Testis (tissue), 3 donors: Measurements from ENCODE around the gene IFIH1. TPM values are rescaled to one million over a fixed set of nuclear protein-coding genes. Genes with fewer than 3 reads are reported as not detected.

Experiments
- DNase-seq: peaks from one replicate; pipeline ENCODE4 v3.0.0-alpha.2; 2019
- H3K27ac ChIP-seq, 2 donors: fragments of 200-600 bp; sonication (generic); one replicate each; pipeline ENCODE4 v1.5.1; 2019
- H3K27me3 ChIP-seq: fragments of 200-600 bp; sonication (generic); one replicate; pipeline ENCODE4 v1.5.1; 2019
- H3K36me3 ChIP-seq: fragments of 200-600 bp; sonication (generic); one replicate; pipeline ENCODE4 v1.5.1; 2017; ENCODE audit warnings: low read depth; ENCODE audit errors: missing control alignments
- H3K4me1 ChIP-seq: fragments of 200-600 bp; sonication (generic); one replicate; pipeline ENCODE4 v1.5.1; 2019
- H3K4me3 ChIP-seq, 2 donors: fragments of 200-600 bp; sonication (generic); one replicate each; pipeline ENCODE4 v1.5.1; 2017 to 2019
- H3K9me3 ChIP-seq: fragments of 200-600 bp; sonication (generic); one replicate; pipeline ENCODE4 v1.5.1; 2017
- POLR2A ChIP-seq: fragments of 450-650 bp; IDR thresholded peaks from one replicate; pipeline ENCODE4 v1.6.1; 2017; ENCODE audit warnings: antibody characterized with exemption, mild to moderate bottlenecking, moderate library complexity
- WGBS, 2 donors: methylation state at CpG; one replicate each; pipeline ENCODE4 v1.1.5; 2018; 5-methylcytosine and 5-hydroxymethylcytosine counted together
- intact Hi-C: fragments of 100-400 bp; cut with DNase I; formaldehyde crosslinking; loops from one replicate; pipeline ENCODE4 v1.15.1; 2023; ENCODE audit warnings: low total_unique reads
- polyA plus RNA-seq: library from polyadenylated mRNA; stranded (reverse); fragments of 350-450 nt; fragmentation: Illumina TruSeq; extraction: RNeasy Lipid Tissue Mini Kit (QIAGEN cat#74804); gene quantifications from one replicate; pipeline ENCODE4 v1.2.3, GENCODE V29; 2014; ENCODE audit warnings: low read depth, low replicate concordance; ENCODE audit not compliant: insufficient read depth
- total RNA-seq, 2 donors: library from RNA; depleted of rRNA; stranded (reverse); fragments of >200 nt; gene quantifications; one replicate each; pipeline ENCODE4 v1.2.3, GENCODE V29; 2016
- TF ChIP-seq, protein P1 (sequence below), 3 experiments: fragments of 450-650 bp in 2 of 3; fragments of 200-600 bp in 1 of 3; sonication (generic) in 1 of 3; IDR thresholded peaks; one replicate each; pipeline ENCODE4 v1.5.1; 2016 to 2019; ENCODE audit warnings: antibody characterized with exemption in 3 of 3, mild to moderate bottlenecking in 2 of 3, moderate library complexity in 1 of 3

IFIH1 gene
- total and polyA plus RNA-seq, 3 donors from 2014 or later = 6.0 to 12.8 (median 8.2) TPM

DNA sequence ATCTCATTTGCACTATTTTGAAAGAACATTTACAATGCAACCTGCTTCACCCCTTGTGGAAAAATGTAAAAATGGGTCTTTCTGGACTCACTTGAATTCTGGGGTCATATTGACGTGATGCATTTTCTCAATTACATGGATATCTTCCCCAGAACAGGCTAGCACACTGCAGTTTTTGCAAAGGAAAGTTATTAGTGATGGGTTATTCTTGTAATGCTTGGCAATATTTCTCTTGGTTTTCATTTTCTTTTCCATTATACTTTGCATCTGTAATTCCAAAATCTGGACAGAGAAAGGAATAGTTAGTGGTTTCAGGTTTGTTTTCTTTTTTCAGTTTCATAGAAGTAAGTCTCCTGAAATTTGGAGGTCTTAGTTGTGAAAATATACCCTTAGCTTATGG lies 50.5 kb downstream of the IFIH1 start:
- no peak for DNase-seq
- Histone ChIP-seq H3K4me1 (no peaks in the 10 kb centered on the region), H3K27ac (no peak overlapping the region), H3K4me3 (no peak overlapping the region), H3K9me3 (no peaks in the 10 kb centered on the region), H3K36me3 (no peaks in the 10 kb centered on the region), H3K27me3 (no peaks in the 10 kb centered on the region)
- TF ChIP-seq, protein P1, sequence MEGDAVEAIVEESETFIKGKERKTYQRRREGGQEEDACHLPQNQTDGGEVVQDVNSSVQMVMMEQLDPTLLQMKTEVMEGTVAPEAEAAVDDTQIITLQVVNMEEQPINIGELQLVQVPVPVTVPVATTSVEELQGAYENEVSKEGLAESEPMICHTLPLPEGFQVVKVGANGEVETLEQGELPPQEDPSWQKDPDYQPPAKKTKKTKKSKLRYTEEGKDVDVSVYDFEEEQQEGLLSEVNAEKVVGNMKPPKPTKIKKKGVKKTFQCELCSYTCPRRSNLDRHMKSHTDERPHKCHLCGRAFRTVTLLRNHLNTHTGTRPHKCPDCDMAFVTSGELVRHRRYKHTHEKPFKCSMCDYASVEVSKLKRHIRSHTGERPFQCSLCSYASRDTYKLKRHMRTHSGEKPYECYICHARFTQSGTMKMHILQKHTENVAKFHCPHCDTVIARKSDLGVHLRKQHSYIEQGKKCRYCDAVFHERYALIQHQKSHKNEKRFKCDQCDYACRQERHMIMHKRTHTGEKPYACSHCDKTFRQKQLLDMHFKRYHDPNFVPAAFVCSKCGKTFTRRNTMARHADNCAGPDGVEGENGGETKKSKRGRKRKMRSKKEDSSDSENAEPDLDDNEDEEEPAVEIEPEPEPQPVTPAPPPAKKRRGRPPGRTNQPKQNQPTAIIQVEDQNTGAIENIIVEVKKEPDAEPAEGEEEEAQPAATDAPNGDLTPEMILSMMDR (IDR thresholded peaks at IDR 0.05) = no peak
- no peak for TF ChIP-seq POLR2A
- WGBS, 2 donors = 88 to 95% methylated on average over 1 of the region's 1 CpG
- intact Hi-C loops = no loop called here

DNA sequence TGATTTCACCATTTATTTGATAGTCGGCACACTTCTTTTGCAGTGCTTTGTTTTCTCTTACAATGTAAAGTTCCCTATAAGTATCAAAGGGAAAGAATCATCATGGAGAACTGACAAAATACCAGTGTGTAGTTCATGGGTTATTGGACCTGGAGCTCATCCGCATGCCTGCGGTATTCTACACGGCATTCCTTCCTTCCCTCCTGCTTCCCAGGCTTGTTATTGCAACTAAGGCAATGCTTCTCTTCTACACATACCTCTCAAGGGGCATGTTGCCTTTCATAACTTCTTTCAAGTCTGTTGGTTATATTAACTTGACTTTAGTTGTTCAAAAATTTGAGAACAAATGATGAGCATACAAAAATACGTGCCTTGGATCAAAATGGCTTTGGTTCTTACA lies 51.0 kb downstream of the IFIH1 start:
- DNase-seq = no peak
- Histone ChIP-seq H3K9me3 (no peaks in the 10 kb centered on the region), H3K27me3 (no peaks in the 10 kb centered on the region), H3K4me3 (no peak overlapping the region), H3K36me3 (no peaks in the 10 kb centered on the region), H3K27ac (no peak overlapping the region), H3K4me1 (no peaks in the 10 kb centered on the region)
- intact Hi-C loops = no loop called here
- 91 to 94% methylated on average over 5 of the region's 5 CpGs for WGBS, 2 donors
- TF ChIP-seq, protein P1 (IDR thresholded peaks at IDR 0.05) = no peak
- TF ChIP-seq POLR2A = no peak

DNA sequence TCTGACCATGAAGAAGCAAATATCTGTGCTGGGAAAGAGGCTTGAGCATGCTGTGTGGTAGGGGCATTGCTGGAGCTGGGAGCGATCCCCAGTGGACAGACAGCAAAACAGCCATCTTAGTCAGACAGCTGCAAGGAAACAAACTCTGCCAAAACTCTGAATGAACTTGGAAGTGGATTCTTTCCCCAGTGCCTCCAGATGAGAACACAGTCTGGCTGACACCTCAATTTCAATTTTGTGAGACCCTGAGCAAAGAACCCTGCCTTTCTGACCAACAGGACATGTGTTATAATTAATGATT lies 52.1 kb downstream of the IFIH1 start:
- no peak overlapping the region for H3K4me3 ChIP-seq
- no peaks in the 10 kb centered on the region for H3K27me3 ChIP-seq
- no peaks in the 10 kb centered on the region for H3K9me3 ChIP-seq
- WGBS, 2 donors = 88 to 100% methylated on average over 1 of the region's 1 CpG
- no peak for DNase-seq
- intact Hi-C loops = no loop called here
- H3K4me1 ChIP-seq = no peaks in the 10 kb centered on the region
- no peak overlapping the region for H3K27ac ChIP-seq
- TF ChIP-seq, protein P1 (IDR thresholded peaks at IDR 0.05) = no peak
- TF ChIP-seq POLR2A = no peak
- no peaks in the 10 kb centered on the region for H3K36me3 ChIP-seq

- 86 to 93% methylated on average over 6 to 7 of the region's 7 CpGs for WGBS, 2 donors
Observed at GRCh38 chr2:162265666-162266459, 52.6 kb downstream of the IFIH1 start.

More at GRCh38 chr2:162265666-162266459, 52.6 kb downstream of the IFIH1 start:
- no peak for DNase-seq
- Histone ChIP-seq H3K9me3 (no peaks in the 10 kb centered on the region), H3K4me1 (no peaks in the 10 kb centered on the region), H3K27ac (no peak overlapping the region), H3K4me3 (no peak overlapping the region), H3K27me3 (no peaks in the 10 kb centered on the region), H3K36me3 (no peaks in the 10 kb centered on the region)
- intact Hi-C loops = no loop called here
- no peak for TF ChIP-seq POLR2A
- TF ChIP-seq, protein P1 (IDR thresholded peaks at IDR 0.05) = no peak
